IMR-90 (cell line): ENCODE measurements around the gene SHC2. TPM values are rescaled to one million over a fixed set of nuclear protein-coding genes. Genes with fewer than 3 reads are reported as not detected.

Experiments
- ATAC-seq: fragments of 200-7000 bp; cut with Tn5 transposase; 2 replicates; pipeline ENCODE4 v1.9.1; 2020; ENCODE audit warnings: low read depth, mild to moderate bottlenecking, moderate library complexity
- BruUV-seq: library from RNA; stranded (reverse); fragments of 400-500 nt; replicated peaks from 2 replicates; lab custom pipeline; 2021; lab: Mats Ljungman, UMichigan
- CTCF ChIA-PET: fragments of 300-600 bp; formaldehyde crosslinking; extraction: SDS; loops from one replicate; lab custom pipeline; 2021; ENCODE audit warnings: antibody characterized with exemption; lab: Yijun Ruan, JAX
- POLR2A ChIA-PET: fragments of 300-600 bp; sonication (Branson Sonifier 250); formaldehyde crosslinking; loops from one replicate; lab custom pipeline; 2022; ENCODE audit warnings: antibody characterized with exemption; ENCODE audit not compliant: unreplicated experiment; lab: Charles Lee
- DNase-seq: peaks from one replicate; pipeline ENCODE4 v3.0.0; 2013
- H2AFZ ChIP-seq: replicated peaks from 2 replicates; pipeline ENCODE3; 2013; ENCODE audit warnings: low read length, mild to moderate bottlenecking; ENCODE audit not compliant: poor library complexity
- H2AK5ac ChIP-seq: 2 replicates; pipeline ENCODE4 v1.6.1; 2013; ENCODE audit warnings: low read depth, low read length, inconsistent platforms
- H2AK9ac ChIP-seq: replicated peaks from 2 replicates; pipeline ENCODE3; 2013; ENCODE audit warnings: mild to moderate bottlenecking, low read depth, low read length, moderate library complexity; ENCODE audit not compliant: poor library complexity
- H2BK120ac ChIP-seq: 2 replicates; pipeline ENCODE4 v1.6.1; 2013; ENCODE audit warnings: low read depth, low read length, inconsistent platforms
- H2BK15ac ChIP-seq: 3 replicates; pipeline ENCODE4 v1.6.1; 2013; ENCODE audit warnings: low read depth, low read length, inconsistent platforms
- H2BK20ac ChIP-seq: 2 replicates; pipeline ENCODE4 v1.6.1; 2013; ENCODE audit warnings: low read depth, mild to moderate bottlenecking, inconsistent platforms, low read length, moderate library complexity
- H2BK5ac ChIP-seq: 2 replicates; pipeline ENCODE4 v1.6.1; 2013; ENCODE audit warnings: mild to moderate bottlenecking, low read depth, low read length, inconsistent platforms; ENCODE audit not compliant: poor library complexity, severe bottlenecking
- H3K14ac ChIP-seq: replicated peaks from 2 replicates; pipeline ENCODE4 v1.6.1; 2013; ENCODE audit warnings: low read depth, low read length, inconsistent platforms
- H3K18ac ChIP-seq: 2 replicates; pipeline ENCODE4 v1.6.1; 2013; ENCODE audit warnings: low read depth, low read length, control low read depth
- H3K23ac ChIP-seq: 2 replicates; pipeline ENCODE4 v1.6.1; 2013; ENCODE audit warnings: low read depth, low read length, inconsistent platforms
- H3K27ac ChIP-seq: 2 replicates; pipeline ENCODE4 v1.5.1; 2013; ENCODE audit warnings: mild to moderate bottlenecking, control low read depth, low read length; ENCODE audit not compliant: insufficient read depth
- H3K27me3 ChIP-seq: 2 replicates; pipeline ENCODE4 v1.6.1; 2013; ENCODE audit warnings: low read length; ENCODE audit not compliant: control insufficient read depth, insufficient read depth
- H3K36me3 ChIP-seq: 2 replicates; pipeline ENCODE4 v1.6.1; 2013; ENCODE audit warnings: low read length, mixed read lengths; ENCODE audit not compliant: control insufficient read depth, insufficient read depth
- H3K4ac ChIP-seq: 2 replicates; pipeline ENCODE4 v1.6.1; 2013; ENCODE audit warnings: low read depth, low read length, inconsistent platforms
- H3K4me1 ChIP-seq: 2 replicates; pipeline ENCODE4 v1.6.1; 2013; ENCODE audit warnings: low read length, mixed read lengths; ENCODE audit not compliant: control insufficient read depth, insufficient read depth
- H3K4me2 ChIP-seq: 2 replicates; pipeline ENCODE4 v1.6.1; 2013; ENCODE audit warnings: low read depth, mild to moderate bottlenecking, control low read depth, low read length, moderate library complexity
- H3K4me3 ChIP-seq: 2 replicates; pipeline ENCODE4 v1.5.1; 2013; ENCODE audit warnings: low read depth, mild to moderate bottlenecking, control low read depth, low read length, moderate library complexity; ENCODE audit not compliant: insufficient read depth
- H3K56ac ChIP-seq: 2 replicates; pipeline ENCODE4 v1.6.1; 2013; ENCODE audit warnings: low read length, inconsistent platforms; ENCODE audit not compliant: insufficient read depth; ENCODE audit errors: extremely low read depth
- H3K79me1 ChIP-seq, 2 experiments: 2 replicates each; pipeline ENCODE4 v1.6.1; 2013; ENCODE audit warnings: low read length in 2 of 2, inconsistent platforms in 1 of 2, low read depth in 1 of 2
- H3K9ac ChIP-seq: 2 replicates; pipeline ENCODE4 v1.6.1; 2013; ENCODE audit warnings: low read depth, low read length, control low read depth
- H3K9me1 ChIP-seq: 2 replicates; pipeline ENCODE4 v1.6.1; 2013; ENCODE audit warnings: low read length, inconsistent platforms; ENCODE audit not compliant: insufficient read depth
- H3K9me3 ChIP-seq: 2 replicates; pipeline ENCODE4 v1.6.1; 2013; ENCODE audit warnings: low read length; ENCODE audit not compliant: control insufficient read depth, insufficient read depth
- H4K20me1 ChIP-seq: 2 replicates; pipeline ENCODE4 v1.6.1; 2013; ENCODE audit warnings: low read length, inconsistent platforms; ENCODE audit not compliant: insufficient read depth
- H4K5ac ChIP-seq: 2 replicates; pipeline ENCODE4 v1.6.1; 2013; ENCODE audit warnings: mild to moderate bottlenecking, low read depth, low read length, control low read depth
- H4K8ac ChIP-seq, 2 experiments: 2 replicates each; pipeline ENCODE4 v1.6.1; 2013; ENCODE audit warnings: low read depth in 2 of 2, low read length in 2 of 2, control low read depth in 1 of 2, inconsistent platforms in 1 of 2
- H4K91ac ChIP-seq: 2 replicates; pipeline ENCODE4 v1.6.1; 2013; ENCODE audit warnings: low read depth, low read length, inconsistent platforms; ENCODE audit not compliant: insufficient read depth
- CEBPB ChIP-seq: IDR thresholded peaks from 2 replicates; pipeline ENCODE4 v1.6.1; 2012; ENCODE audit warnings: low read depth, low read length, improper control_type of control experiment
- MAFK ChIP-seq: IDR thresholded peaks from 2 replicates; pipeline ENCODE4 v1.6.1; 2012; ENCODE audit warnings: low read depth, low read length, improper control_type of control experiment
- MAZ ChIP-seq: IDR thresholded peaks from 2 replicates; pipeline ENCODE4 v1.6.1; 2012; ENCODE audit warnings: low read depth, mild to moderate bottlenecking, low read length, improper control_type of control experiment, moderate library complexity, borderline replicate concordance
- MXI1 ChIP-seq: IDR thresholded peaks from 2 replicates; pipeline ENCODE4 v1.6.1; 2012; ENCODE audit warnings: low read depth, mild to moderate bottlenecking, low read length, moderate library complexity, borderline replicate concordance
- RCOR1 ChIP-seq: IDR thresholded peaks from 2 replicates; pipeline ENCODE4 v1.6.1; 2012; ENCODE audit warnings: mild to moderate bottlenecking, low read length, improper control_type of control experiment; ENCODE audit not compliant: insufficient replicate concordance
- RFX5 ChIP-seq: IDR thresholded peaks from 2 replicates; pipeline ENCODE4 v1.8.0; 2012; ENCODE audit warnings: low read depth, mild to moderate bottlenecking, low read length, moderate library complexity
- SMC3 ChIP-seq: fragments of 150-350 bp; IDR thresholded peaks from 2 replicates; pipeline ENCODE4 v1.6.1; 2016; ENCODE audit warnings: low read depth, mild to moderate bottlenecking, antibody characterized with exemption, low read length, moderate library complexity
- WGBS, 2 experiments: methylation state at CpG; one replicate each; pipeline versions ENCODE4 v1.1.5 to v1.1.7; 2013; ENCODE audit warnings: missing lambda C conversion rate in 2 of 2; ENCODE audit not compliant: insufficient read length in 1 of 2; ENCODE audit errors: extremely low coverage in 2 of 2; 5-methylcytosine and 5-hydroxymethylcytosine counted together
- dilution Hi-C: fragments of 300-500 bp; cut with HindIII; formaldehyde crosslinking; loops from one replicate; pipeline ENCODE4 v1.14.3; 2018; ENCODE audit warnings: low sequenced_read_pairs; ENCODE audit not compliant: unreplicated experiment
- in situ Hi-C: fragments of 300-500 bp; cut with MboI; formaldehyde crosslinking; loops from 3 replicates; pipeline ENCODE4 v1.14.3; 2019; ENCODE audit warnings: low sequenced_read_pairs, inconsistent platforms, mixed read lengths
- intact Hi-C: fragments of 100-400 bp; cut with micrococcal nuclease; formaldehyde crosslinking; loops from 2 replicates; pipeline ENCODE4 v1.10.0; 2022
- polyA plus RNA-seq, 3 experiments: library from polyadenylated mRNA; depleted of rRNA; stranded (reverse); fragments of >200 nt; gene quantifications; 2 replicates each; pipeline ENCODE4 v1.2.3, GENCODE V29; 2012; ENCODE audit warnings: low replicate concordance in 1 of 3
- total RNA-seq: library from RNA; depleted of rRNA; stranded (reverse); fragments of >200 nt; gene quantifications from 2 replicates; pipeline ENCODE4 v1.2.3, GENCODE V29; 2012
- TF ChIP-seq, protein P1 (sequence below): fragments of 150-350 bp; IDR thresholded peaks from 2 replicates; pipeline ENCODE4 v1.6.1; 2016; ENCODE audit warnings: low read depth, mild to moderate bottlenecking, low read length, moderate library complexity, borderline replicate concordance
- TF ChIP-seq, protein P2 (sequence below): fragments of 150-350 bp; IDR thresholded peaks from 2 replicates; pipeline ENCODE4 v1.6.1; 2017; ENCODE audit warnings: mild to moderate bottlenecking, antibody characterized with exemption, low read length, low read depth

SHC2 gene
- total and polyA plus RNA-seq, 2 of the 4 experiments (the other 2 are of a cell fraction): 0.68 TPM; not detected in 1

DNA sequence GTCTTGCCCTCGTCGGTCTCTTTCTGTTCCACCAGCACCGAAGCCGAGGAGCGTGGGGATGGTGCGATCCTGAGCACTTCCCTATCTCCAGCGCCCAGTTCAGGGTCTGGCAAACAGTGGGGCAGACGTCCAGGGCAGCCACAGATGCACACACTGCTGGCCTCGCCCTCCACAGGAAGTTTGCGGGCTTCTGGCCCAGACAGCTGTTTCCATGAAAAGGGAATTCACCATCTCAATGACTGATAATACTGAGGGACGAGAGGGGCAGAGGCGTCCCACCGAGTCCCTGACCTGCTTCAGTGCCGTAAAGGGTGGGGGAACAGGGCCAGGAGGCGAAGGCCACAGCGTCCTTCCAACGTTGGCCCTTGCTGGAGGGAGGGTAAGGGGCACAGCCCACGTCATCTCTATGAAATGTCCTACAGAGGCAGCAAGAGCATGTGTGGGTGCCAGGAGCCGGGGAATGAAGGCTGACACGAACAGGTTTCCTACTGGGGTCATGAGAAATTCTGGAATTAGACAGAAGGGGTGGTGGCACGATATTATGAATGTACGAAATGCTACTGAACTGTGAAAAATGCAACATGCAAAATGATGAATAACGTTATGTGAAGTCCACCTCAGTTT, 19.5 kb downstream of the SHC2 start:
- Histone ChIP-seq H4K5ac (no peak overlapping the region), H4K91ac (no peak overlapping the region), H3K4me1 (no peaks in the 10 kb centered on the region), H3K9ac (no peak overlapping the region), H2AK5ac (no peak overlapping the region), H3K4me3 (no peak overlapping the region), H3K56ac (no peak overlapping the region), H2BK5ac (no peak overlapping the region), H2BK15ac (no peak overlapping the region), H2AK9ac (no peak overlapping the region), H3K27ac (no peak overlapping the region), H3K79me1 (no peaks in the 10 kb centered on the region), H3K9me3 (peaks cover 15% of the 10 kb centered on the region), H2BK20ac (no peak overlapping the region), H3K36me3 (no peaks in the 10 kb centered on the region), H3K14ac (no peak overlapping the region), H4K20me1 (no peaks in the 10 kb centered on the region), H4K8ac (no peak overlapping the region), H3K27me3 (no peaks in the 10 kb centered on the region; the same call in 1 of the 2 replicates), H3K23ac (no peak overlapping the region), H2AFZ (no peak overlapping the region), H3K4me2 (no peak overlapping the region), H3K9me1 (no peaks in the 10 kb centered on the region), H3K18ac (no peak overlapping the region), H2BK120ac (no peak overlapping the region), H3K4ac (no peak overlapping the region)
- dilution Hi-C loops (no loop called here), intact Hi-C loops (no loop called here), in situ Hi-C loops (no loop called here)
- no TSS peak for BruUV-seq
- CTCF ChIA-PET: no interaction called here
- 40% methylated on average over 7 of the region's 23 CpGs; no CpG with 5 or more reads in 1 of the 2 experiments for WGBS, 2 experiments
- TF ChIP-seq RCOR1 (no peak), CEBPB (no peak), MAZ (no peak), SMC3 (no peak), RFX5 (no peak), MXI1 (no peak), MAFK (no peak)
- TF ChIP-seq, protein P1, sequence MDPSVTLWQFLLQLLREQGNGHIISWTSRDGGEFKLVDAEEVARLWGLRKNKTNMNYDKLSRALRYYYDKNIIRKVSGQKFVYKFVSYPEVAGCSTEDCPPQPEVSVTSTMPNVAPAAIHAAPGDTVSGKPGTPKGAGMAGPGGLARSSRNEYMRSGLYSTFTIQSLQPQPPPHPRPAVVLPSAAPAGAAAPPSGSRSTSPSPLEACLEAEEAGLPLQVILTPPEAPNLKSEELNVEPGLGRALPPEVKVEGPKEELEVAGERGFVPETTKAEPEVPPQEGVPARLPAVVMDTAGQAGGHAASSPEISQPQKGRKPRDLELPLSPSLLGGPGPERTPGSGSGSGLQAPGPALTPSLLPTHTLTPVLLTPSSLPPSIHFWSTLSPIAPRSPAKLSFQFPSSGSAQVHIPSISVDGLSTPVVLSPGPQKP: no peak
- TF ChIP-seq, protein P2, sequence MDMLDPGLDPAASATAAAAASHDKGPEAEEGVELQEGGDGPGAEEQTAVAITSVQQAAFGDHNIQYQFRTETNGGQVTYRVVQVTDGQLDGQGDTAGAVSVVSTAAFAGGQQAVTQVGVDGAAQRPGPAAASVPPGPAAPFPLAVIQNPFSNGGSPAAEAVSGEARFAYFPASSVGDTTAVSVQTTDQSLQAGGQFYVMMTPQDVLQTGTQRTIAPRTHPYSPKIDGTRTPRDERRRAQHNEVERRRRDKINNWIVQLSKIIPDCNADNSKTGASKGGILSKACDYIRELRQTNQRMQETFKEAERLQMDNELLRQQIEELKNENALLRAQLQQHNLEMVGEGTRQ: no peak
- DNase-seq (no peak), ATAC-seq (no peak)
- POLR2A ChIA-PET: no interaction called here
